ENCODE data around the gene GPSM3. TPM values are rescaled to one million over a fixed set of nuclear protein-coding genes. Genes with fewer than 3 reads are reported as not detected.

Gene GPSM3
- polyA plus RNA-seq, 1 experiment: 13.3 TPM

DNA sequence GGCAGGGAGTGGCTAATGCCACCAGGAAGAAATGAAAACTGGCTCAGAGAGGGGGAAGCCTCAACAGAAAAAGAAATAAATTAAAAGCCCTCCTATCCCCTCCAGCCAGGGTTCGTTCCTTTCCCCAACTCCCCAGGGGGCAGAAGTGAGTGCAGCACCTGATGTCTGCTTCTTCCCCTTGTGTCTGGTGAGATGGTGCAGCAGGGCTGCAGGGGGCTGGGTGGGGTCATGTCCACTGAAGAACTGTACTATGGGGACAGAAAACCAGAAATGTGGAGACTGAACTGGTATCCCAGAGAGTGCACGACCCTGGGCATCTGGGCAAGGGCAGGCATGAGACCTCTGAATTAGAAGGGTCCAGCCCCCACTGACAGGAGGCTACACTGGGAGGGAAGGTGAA is 24.1 kb downstream of the GPSM3 start:
- no peak for DNase-seq (ENCODE audit: low read depth)
- POLR2A ChIA-PET: no interaction called here
- CTCF ChIA-PET: no interaction called here
- Histone ChIP-seq H3K27me3 (ENCODE audit: control insufficient read depth, insufficient read depth, low read length) (no peaks in the 10 kb centered on the region), H3K36me3 (ENCODE audit: control insufficient read depth, insufficient read depth, low read length) (peaks cover 33% of the 10 kb centered on the region), H3K4me3 (ENCODE audit: low read depth, low read length) (no peak overlapping the region)
- TF ChIP-seq CTCF (IDR thresholded peaks at IDR 0.05; ENCODE audit: insufficient read depth, low read depth, low read length): no peak

DNA sequence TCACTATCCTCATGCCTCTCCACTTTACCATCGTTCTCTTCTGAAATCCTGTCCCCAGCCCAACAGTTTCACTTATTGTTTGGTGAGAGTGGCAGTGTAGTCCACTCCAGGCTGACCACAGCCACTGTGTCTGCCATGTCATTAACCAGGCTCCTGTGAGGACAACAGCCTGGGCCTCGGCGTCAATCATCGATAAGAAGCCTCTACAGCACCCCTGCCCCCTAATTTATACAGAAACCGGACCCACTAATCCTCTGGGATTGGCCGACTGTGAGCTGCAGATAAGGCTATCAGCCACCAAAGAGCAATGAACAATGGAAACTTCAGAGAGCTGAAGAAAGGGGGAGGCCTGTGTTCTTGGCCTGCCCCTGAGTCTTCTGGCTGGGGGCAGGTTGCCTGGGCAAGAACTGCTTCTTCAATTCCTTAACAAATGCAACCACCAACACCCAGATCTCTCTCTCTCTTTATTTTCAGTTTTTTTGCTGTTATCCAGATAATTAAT is 24.6 kb downstream of the GPSM3 start:
- ChIA-PET CTCF (interaction anchor here (1.5 kb wide), 1 partner anchor 54 kb away, joined by 3 read pairs; no protein-coding TSS in a partner anchor), POLR2A (no interaction called here)
- H3K27me3 ChIP-seq (ENCODE audit: control insufficient read depth, insufficient read depth, low read length): no peaks in the 10 kb centered on the region
- DNase-seq (ENCODE audit: low read depth): no peak
- peaks cover 35% of the 10 kb centered on the region for H3K36me3 ChIP-seq (ENCODE audit: control insufficient read depth, insufficient read depth, low read length)
- no peak overlapping the region for H3K4me3 ChIP-seq (ENCODE audit: low read depth, low read length)
- no peak for TF ChIP-seq CTCF (IDR thresholded peaks at IDR 0.05; ENCODE audit: insufficient read depth, low read depth, low read length)

DNA sequence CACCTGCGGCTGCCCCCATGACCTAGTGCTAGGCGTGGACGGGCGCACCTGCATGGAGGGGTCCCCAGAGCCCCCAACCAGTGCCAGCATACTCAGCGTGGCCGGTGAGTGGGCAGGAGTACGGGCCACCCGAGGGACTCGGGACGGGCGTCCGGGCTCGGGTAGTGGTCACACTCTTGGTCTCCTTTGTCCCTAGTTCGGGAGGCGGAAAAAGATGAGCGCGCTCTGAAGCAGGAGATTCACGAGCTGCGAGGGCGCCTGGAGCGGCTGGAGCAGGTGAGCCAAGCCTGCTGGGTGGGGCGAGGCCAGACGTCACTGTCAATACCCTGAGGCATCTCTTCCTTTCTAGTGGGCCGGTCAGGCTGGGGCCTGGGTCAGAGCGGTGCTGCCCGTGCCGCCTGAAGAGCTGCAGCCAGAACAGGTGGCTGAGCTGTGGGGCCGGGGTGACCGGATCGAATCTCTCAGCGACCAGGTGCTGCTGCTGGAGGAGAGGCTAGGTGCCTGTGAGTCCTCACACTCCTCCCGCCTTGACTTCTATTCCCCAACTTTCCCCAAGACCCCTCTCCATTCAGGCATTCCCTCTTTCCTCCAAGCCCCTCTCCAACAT is 25.2 kb downstream of the GPSM3 start:
- CTCF ChIA-PET: interaction anchor here (1.5 kb wide), 1 partner anchor 53 kb away, joined by 3 read pairs; no protein-coding TSS in a partner anchor
- Histone ChIP-seq H3K4me3 (ENCODE audit: low read depth, low read length) (no peak overlapping the region), H3K27me3 (ENCODE audit: control insufficient read depth, insufficient read depth, low read length) (no peaks in the 10 kb centered on the region), H3K36me3 (ENCODE audit: control insufficient read depth, insufficient read depth, low read length) (peaks cover 35% of the 10 kb centered on the region)
- TF ChIP-seq CTCF (IDR thresholded peaks at IDR 0.05; ENCODE audit: insufficient read depth, low read depth, low read length): no peak
- POLR2A ChIA-PET: no interaction called here
- no peak for DNase-seq (ENCODE audit: low read depth)

DNA sequence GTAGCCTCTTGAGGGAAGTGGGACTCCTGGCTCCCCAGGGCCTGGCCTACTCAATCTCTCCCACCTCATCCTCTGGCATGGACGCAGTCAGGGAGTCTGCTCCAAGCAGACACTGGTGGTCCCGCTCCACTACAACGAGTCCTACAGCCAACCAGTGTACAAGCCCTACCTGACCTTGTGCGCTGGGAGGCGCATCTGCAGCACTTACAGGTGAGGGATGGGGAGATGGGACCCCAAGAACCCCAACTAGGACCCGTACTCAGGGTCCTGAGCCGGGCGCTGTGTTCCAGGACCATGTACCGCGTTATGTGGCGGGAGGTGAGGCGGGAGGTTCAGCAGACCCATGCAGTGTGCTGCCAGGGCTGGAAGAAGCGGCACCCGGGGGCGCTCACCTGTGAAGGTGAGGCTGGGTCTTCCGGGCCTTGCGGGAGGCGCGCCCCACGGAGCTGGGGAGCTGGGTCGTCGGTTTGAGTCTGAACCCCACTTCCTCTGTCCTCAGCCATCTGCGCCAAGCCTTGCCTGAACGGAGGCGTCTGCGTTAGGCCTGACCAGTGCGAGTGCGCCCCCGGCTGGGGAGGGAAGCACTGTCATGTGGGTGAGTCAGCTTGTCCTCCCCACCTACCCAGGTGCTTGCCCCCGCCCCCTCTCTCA is 25.9 kb downstream of the GPSM3 start:
- POLR2A ChIA-PET: no interaction called here
- CTCF ChIA-PET: interaction anchor here (1.5 kb wide), 1 partner anchor 53 kb away, joined by 3 read pairs; no protein-coding TSS in a partner anchor
- DNase-seq (ENCODE audit: low read depth): no peak
- Histone ChIP-seq H3K36me3 (ENCODE audit: control insufficient read depth, insufficient read depth, low read length) (peaks cover 35% of the 10 kb centered on the region), H3K4me3 (ENCODE audit: low read depth, low read length) (no peak overlapping the region), H3K27me3 (ENCODE audit: control insufficient read depth, insufficient read depth, low read length) (no peaks in the 10 kb centered on the region)
- TF ChIP-seq CTCF (IDR thresholded peaks at IDR 0.05; ENCODE audit: insufficient read depth, low read depth, low read length): no peak

DNA sequence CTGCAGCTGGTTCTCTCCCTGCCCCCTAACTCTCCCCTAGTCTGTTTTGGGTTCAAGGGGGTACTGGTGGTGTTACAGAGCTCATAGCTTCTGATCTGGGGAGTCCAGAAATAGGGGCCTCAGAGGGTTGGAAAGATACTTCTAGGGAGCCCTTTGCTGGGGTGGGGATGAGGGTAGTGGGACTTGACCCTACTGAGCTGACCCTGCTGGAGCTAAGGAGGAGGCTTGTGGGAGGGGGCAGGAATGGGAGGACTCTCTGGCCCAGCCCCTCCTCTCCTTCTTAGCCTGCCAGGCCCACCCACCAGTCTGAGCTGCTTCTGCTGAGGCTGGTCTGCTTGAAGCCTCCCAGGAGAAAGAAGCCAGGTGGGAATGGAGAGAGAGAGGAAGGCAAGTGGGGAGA is 28.1 kb downstream of the GPSM3 start, which contains the start of gene EGFL8:
Gene EGFL8 (plus strand): TSS at position 301 of the 400 bp plus-strand sequence. CDS start 1,571 bp downstream, outside the sequence.
- CTCF ChIA-PET: interaction anchor here (1.0 to 1.1 kb wide), 3 partner anchors 31 to 117 kb away, joined by 4 to 5 read pairs (median 4); no protein-coding TSS in a partner anchor
- POLR2A ChIA-PET: no interaction called here

More for the DNA sequence above, 28.1 kb downstream of the GPSM3 start, which contains the start of gene EGFL8:
- no peak for TF ChIP-seq CTCF (IDR thresholded peaks at IDR 0.05; ENCODE audit: insufficient read depth, low read depth, low read length)
- Histone ChIP-seq H3K36me3 (ENCODE audit: control insufficient read depth, insufficient read depth, low read length) (peaks cover 20% of the 10 kb centered on the region), H3K27me3 (ENCODE audit: control insufficient read depth, insufficient read depth, low read length) (no peaks in the 10 kb centered on the region), H3K4me3 (ENCODE audit: low read depth, low read length) (no peak within 1 kb of the TSS)
- DNase-seq (ENCODE audit: low read depth): no peak

Measured in BJ (cell line).